ENCODE data around the gene PGAP3.

The PGAP3 gene

DNA sequence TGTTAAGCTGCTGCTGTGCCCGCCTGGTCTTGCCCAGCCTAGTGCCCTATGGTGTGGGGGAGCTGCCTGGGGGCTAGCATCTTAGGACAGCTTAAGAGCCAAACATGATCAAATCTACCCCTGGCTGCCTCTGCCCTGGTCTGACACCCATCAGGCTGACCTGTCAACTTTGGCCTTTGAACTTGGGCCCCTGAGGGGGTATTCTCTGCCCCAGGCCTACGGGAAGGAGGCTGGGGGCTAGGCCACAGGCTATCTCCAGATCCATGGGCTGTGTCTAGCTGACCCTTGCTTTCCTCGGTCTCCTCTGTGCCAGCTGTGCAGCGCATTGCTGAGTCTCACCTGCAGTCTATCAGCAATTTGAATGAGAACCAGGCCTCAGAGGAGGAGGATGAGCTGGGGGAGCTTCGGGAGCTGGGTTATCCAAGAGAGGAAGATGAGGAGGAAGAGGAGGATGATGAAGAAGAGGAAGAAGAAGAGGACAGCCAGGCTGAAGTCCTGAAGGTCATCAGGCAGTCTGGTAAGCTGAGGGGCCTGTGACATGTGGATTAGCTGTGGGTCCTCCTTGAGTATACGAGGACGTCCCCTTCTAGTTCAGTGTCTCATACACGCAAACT lies 54.2 kb downstream of the PGAP3 start:
- TF ChIP-seq, protein P1, sequence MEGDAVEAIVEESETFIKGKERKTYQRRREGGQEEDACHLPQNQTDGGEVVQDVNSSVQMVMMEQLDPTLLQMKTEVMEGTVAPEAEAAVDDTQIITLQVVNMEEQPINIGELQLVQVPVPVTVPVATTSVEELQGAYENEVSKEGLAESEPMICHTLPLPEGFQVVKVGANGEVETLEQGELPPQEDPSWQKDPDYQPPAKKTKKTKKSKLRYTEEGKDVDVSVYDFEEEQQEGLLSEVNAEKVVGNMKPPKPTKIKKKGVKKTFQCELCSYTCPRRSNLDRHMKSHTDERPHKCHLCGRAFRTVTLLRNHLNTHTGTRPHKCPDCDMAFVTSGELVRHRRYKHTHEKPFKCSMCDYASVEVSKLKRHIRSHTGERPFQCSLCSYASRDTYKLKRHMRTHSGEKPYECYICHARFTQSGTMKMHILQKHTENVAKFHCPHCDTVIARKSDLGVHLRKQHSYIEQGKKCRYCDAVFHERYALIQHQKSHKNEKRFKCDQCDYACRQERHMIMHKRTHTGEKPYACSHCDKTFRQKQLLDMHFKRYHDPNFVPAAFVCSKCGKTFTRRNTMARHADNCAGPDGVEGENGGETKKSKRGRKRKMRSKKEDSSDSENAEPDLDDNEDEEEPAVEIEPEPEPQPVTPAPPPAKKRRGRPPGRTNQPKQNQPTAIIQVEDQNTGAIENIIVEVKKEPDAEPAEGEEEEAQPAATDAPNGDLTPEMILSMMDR (IDR thresholded peaks at IDR 0.05), result no peak

DNA sequence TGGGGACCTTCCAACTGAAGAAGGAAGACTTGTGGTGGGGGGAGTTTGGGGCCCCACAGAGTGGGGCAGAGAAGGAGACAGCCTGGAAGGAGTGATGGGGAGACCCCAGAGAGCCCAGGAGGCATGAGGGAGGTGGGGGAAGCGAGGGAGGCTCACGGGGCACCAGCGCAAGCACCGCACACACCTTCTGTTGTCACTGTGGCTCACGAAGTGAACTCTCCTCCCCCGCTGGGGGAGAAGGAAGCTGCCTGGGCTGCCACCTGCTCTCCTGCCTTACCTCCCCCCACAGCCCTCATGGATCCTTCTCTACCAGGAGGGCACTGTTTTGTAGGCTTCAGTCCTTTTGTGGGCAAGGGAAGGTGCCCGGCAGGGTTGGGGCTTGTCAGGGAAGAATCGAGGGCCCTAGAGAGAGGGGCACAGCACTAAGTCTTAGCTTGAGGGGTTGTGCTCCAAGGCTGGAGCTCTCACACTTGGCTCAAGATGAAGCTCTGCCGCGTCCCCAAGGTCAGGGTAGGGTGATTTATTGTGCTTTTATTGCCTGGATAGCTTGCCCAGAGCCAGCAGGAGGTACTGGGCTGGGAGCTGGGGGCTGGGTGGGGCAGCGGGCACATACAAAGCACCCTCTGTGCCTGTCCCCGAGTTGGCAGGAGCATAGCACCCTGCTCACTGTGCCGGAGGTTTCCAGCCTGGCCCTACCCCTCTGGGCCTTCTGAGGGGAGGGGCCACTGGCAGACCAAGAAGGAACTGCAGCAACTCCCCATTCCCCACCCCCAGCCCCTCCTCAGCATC lies 55.5 kb downstream of the PGAP3 start:
- TF ChIP-seq, protein P1 (IDR thresholded peaks at IDR 0.05), result no peak

DNA sequence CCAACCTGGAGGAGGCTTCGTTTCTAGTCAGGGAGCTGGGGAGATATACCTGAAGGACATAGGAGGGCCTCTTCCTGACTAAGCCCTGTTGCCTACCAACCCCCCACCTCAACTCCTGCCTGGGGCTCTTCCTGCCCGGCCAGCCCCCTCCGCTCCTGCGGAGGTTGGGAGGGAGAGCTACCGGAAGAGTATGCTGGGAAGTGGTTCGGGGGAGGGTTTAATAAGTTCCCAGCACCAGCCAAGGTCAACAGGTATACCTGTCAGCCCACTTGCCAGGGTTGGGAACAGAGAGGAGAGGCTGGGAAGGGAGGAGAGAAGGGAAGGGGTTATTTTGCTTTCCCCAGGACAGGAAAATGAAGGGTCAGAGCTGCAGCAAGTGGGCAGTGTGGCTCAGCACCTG lies 56.5 kb downstream of the PGAP3 start:
- TF ChIP-seq, protein P1 (IDR thresholded peaks at IDR 0.05), result no peak

DNA sequence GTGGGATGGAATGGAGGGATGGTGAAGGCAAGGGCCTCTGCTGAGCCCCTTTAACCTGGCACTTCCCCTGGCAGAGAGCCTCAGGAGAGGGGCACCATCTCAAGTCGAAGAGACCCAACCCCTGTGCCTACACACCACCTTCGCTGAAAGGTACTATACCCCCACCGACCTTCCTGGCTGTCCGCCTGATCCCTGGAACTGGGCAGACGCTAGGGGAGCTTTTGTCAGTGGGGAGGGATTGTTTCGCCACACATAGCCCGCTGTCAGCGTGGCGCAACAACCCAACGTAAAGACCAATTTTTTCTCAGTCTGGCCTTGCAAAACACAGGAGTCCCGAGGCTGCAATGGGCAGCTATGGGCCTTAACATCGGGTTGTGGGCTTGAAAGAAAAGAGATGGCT lies 58.0 kb downstream of the PGAP3 start:
- TF ChIP-seq, protein P1 (IDR thresholded peaks at IDR 0.05), result no peak

DNA sequence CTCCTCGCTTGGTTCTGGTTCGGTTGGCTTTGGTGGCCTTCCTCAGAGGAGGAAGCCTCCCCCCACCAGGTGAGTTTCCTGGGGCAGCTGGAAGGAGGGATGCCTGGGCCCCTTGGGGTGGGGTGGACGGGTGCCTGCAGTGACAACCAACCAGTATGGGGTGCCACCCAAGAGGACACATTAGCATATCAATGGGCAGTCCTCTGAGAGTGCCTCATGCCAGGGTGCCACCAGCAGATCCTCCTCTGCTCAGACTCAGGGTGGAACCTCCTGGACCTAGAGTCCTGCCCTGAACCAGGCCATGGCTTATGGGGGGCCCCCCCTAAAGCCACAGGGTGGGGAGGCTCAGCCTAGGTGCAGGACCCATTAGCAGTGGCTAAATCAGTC lies 58.4 kb downstream of the PGAP3 start:
- TF ChIP-seq, protein P1 (IDR thresholded peaks at IDR 0.05), result no peak

DNA sequence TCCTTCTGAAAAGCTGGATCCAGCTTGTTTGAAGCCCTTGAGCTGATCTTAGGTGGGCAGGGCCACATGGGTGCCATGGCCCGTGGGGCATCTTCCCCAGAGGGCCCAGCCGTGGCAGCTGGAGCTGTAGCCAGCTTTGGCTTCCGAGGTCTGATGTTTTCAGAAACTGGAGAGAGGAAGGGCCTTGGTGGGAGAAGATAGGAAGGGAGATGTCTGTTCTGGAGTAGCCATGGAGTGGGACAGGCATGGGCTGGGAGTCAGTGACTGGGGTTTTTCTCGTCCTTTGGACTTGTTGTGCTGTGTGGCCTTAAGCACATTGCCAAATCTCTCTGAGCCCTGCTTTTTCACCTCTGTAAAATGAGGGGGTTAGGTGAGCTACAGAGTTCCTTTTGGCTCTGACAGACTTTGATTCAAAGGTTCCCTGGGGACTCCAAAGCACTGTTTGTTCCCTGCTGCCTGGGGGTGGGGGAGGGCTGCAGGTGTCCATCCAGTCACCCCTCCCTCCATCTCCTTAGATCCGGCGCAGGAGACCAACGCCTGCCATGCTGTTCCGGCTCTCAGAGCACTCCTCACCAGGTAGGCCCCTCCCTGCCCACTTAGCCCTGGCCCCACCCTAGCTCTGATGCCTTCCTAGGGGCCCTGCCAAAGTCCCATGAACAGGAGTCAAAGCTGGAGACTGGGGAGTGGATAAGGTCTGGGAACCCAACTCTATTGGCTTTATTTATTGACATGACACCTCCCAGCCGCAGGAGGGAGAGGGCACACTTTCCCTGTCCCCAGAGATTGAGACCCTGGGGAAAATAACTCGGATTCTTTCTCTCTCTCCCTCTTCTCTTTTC lies 59.0 kb downstream of the PGAP3 start:
- TF ChIP-seq, protein P1 (IDR thresholded peaks at IDR 0.05), result no peak

DNA sequence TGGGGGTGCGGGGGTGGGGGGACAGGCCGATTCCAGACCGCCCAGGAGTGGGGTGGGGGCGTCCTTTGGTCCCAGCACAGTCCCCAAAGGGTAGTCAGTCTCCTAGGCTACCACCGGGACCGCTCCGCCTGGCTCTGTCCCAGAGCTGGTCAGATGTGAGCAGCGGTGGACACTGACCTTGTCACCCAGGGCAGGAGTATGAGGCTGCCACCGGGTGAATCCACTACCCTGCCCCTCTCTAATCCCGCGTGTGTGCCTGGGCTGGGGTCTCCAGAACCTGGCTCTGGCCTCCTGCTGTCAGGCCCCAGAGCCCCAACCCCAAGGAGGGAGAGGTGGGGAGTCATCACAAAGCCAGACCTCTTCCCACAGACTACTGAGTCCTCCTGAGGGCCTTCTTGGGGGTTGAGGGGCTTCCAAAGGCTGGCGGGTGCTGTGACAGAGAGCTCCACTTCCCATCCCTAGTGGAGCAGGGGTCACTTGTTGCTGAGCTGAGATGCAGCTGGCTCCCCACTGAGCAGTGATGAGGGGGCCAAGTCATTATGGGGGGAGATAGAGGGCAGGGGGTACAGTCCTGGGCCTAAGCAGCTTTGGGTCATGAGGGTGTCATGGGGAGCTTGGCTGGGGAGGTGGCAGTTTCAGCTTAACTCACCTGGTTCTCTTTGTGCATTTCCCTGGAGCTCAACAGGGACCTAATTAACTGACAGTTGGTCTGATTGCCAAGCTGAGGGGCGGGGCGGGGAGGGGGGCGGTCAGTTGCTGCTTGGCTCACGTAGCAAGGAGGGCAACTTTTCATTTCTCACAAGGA lies 59.9 kb downstream of the PGAP3 start:
- TF ChIP-seq, protein P1 (IDR thresholded peaks at IDR 0.05), result no peak
